ENCODE measurements around the gene ZNF750.

- TF ChIP-seq CTCF (conservative IDR thresholded peaks at IDR 0.05; ENCODE audit: low read depth, low read length): no peak
- no peak for TF ChIP-seq EZH2 (IDR thresholded peaks at IDR 0.05; ENCODE audit: borderline replicate concordance, low read depth, low read length, poor library complexity, severe bottlenecking)
Observed at GRCh38 chr17:82882715-82883418, 43.0 kb upstream of the ZNF750 start.
